Neural progenitor cell (in vitro differentiated cells): ENCODE data around the gene ATOH8. TPM values are rescaled to one million over a fixed set of nuclear protein-coding genes. Genes with fewer than 3 reads are reported as not detected.

Experiments
- DNase-seq: peaks from one replicate; pipeline ENCODE4 v3.0.0-alpha.2; 2016; ENCODE audit warnings: low spot score
- H2AFZ ChIP-seq: fragments of 200-600 bp; sonication (generic); replicated peaks from 2 replicates; pipeline ENCODE4 v1.6.1; 2016; ENCODE audit warnings: antibody characterized with exemption
- H3F3A ChIP-seq: fragments of 200-600 bp; sonication (generic); 2 replicates; pipeline ENCODE4 v1.6.1; 2016; ENCODE audit warnings: antibody characterized with exemption, low read depth
- H3K27ac ChIP-seq: fragments of 200-600 bp; sonication (generic); 2 replicates; pipeline ENCODE4 v1.5.1; 2016; ENCODE audit warnings: mild to moderate bottlenecking
- H3K27me3 ChIP-seq: fragments of 200-600 bp; sonication (generic); 2 replicates; pipeline ENCODE4 v1.6.1; 2016; ENCODE audit warnings: mild to moderate bottlenecking, moderate library complexity
- H3K36me3 ChIP-seq: fragments of 200-600 bp; sonication (generic); 2 replicates; pipeline ENCODE4 v1.5.1; 2016
- H3K4me1 ChIP-seq: fragments of 200-600 bp; sonication (generic); 2 replicates; pipeline ENCODE4 v1.6.1; 2016; ENCODE audit warnings: mixed run types
- H3K4me2 ChIP-seq: fragments of 200-600 bp; sonication (generic); 2 replicates; pipeline ENCODE4 v1.6.1; 2016
- H3K4me3 ChIP-seq: fragments of 200-600 bp; sonication (generic); 2 replicates; pipeline ENCODE4 v1.5.1; 2016
- H3K79me2 ChIP-seq: fragments of 200-600 bp; sonication (generic); 2 replicates; pipeline ENCODE4 v1.6.1; 2016; ENCODE audit warnings: low read depth
- H3K9ac ChIP-seq: fragments of 200-600 bp; sonication (generic); 2 replicates; pipeline ENCODE4 v1.6.1; 2016
- H3K9me3 ChIP-seq: fragments of 200-600 bp; sonication (generic); 2 replicates; pipeline ENCODE4 v1.5.1; 2016; ENCODE audit warnings: low read depth
- H4K20me1 ChIP-seq: fragments of 200-600 bp; sonication (generic); 2 replicates; pipeline ENCODE4 v1.6.1; 2016; ENCODE audit warnings: low read depth
- H3K27ac Mint-ChIP-seq: 3 replicates; pipeline ENCODE4 v1.8.0; 2021; ENCODE audit warnings: mixed read lengths
- H3K27me3 Mint-ChIP-seq: 2 replicates; pipeline ENCODE4 v1.8.0; 2022; ENCODE audit warnings: low read depth, mild to moderate bottlenecking, inconsistent platforms, moderate library complexity, mixed read lengths; ENCODE audit not compliant: insufficient read depth
- H3K36me3 Mint-ChIP-seq: 3 replicates; pipeline ENCODE4 v1.8.0; 2021; ENCODE audit warnings: mixed read lengths
- H3K4me1 Mint-ChIP-seq: 3 replicates; pipeline ENCODE4 v1.8.0; 2021; ENCODE audit warnings: mixed read lengths
- H3K4me3 Mint-ChIP-seq: 3 replicates; pipeline ENCODE4 v1.8.0; 2021; ENCODE audit warnings: mild to moderate bottlenecking, moderate library complexity, mixed read lengths
- H3K9me3 Mint-ChIP-seq: 3 replicates; pipeline ENCODE4 v1.8.0; 2020; ENCODE audit warnings: mixed read lengths
- EZH2 ChIP-seq: fragments of 200-600 bp; sonication (generic); IDR thresholded peaks from 2 replicates; pipeline ENCODE4 v1.6.1; 2017; ENCODE audit warnings: antibody characterized with exemption, mild to moderate bottlenecking, moderate library complexity
- EZH2phosphoT487 ChIP-seq: fragments of 200-600 bp; sonication (generic); IDR thresholded peaks from 2 replicates; pipeline ENCODE4 v1.6.1; 2017; ENCODE audit warnings: antibody characterized with exemption
- total RNA-seq: library from RNA; depleted of rRNA; stranded (reverse); fragments of >200 nt; gene quantifications from 2 replicates; pipeline ENCODE4 v1.2.3, GENCODE V29; 2015; ENCODE audit warnings: low replicate concordance
- TF ChIP-seq, protein P1 (sequence below): fragments of 200-600 bp; sonication (generic); IDR thresholded peaks from 2 replicates; pipeline ENCODE4 v1.5.1; 2017; ENCODE audit warnings: antibody characterized with exemption, mild to moderate bottlenecking

Gene ATOH8
- total RNA-seq, 1 donor from 2014 or later, result not detected

DNA sequence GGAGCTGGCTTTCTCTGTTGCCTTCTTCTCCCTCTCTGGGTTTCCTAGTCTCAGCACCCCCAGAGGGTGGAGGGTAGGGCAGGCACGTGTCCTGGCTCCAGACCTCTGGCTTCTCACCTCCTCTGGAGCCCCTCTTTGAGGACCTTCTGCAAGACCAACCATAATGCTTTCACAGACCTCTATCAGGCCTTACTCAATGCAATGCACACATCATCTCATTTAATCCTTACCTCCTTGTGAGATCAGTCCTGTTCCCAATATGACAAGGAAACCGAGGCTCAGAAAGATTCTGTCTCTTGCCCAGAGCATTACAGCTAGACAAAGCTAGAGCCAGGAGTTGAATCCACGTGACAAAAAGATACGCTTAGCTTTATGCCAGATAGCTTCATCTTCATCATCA, 8.2 kb downstream of the ATOH8 start:
- H3K36me3 ChIP-seq, result no peaks in the 10 kb centered on the region
- no peak overlapping the region for H3K4me2 ChIP-seq
- no peak overlapping the region for H3K27ac ChIP-seq
- H3K79me2 ChIP-seq, result no peaks in the 10 kb centered on the region
- peaks cover 15% of the 10 kb centered on the region for H3F3A ChIP-seq
- H3K27ac Mint-ChIP-seq, result no peak overlapping the region
- H3K4me3 Mint-ChIP-seq, result no peak overlapping the region
- H3K9ac ChIP-seq, result no peak overlapping the region
- peaks cover 12% of the 10 kb centered on the region for H3K27me3 Mint-ChIP-seq
- no peak overlapping the region for H2AFZ ChIP-seq
- H4K20me1 ChIP-seq, result peaks cover 3% of the 10 kb centered on the region
- H3K36me3 Mint-ChIP-seq, result peaks cover 5% of the 10 kb centered on the region
- H3K9me3 Mint-ChIP-seq, result no peaks in the 10 kb centered on the region
- DNase-seq, result no peak
- H3K4me3 ChIP-seq, result no peak overlapping the region
- peaks cover 77% of the 10 kb centered on the region for H3K4me1 Mint-ChIP-seq
- TF ChIP-seq, protein P1, sequence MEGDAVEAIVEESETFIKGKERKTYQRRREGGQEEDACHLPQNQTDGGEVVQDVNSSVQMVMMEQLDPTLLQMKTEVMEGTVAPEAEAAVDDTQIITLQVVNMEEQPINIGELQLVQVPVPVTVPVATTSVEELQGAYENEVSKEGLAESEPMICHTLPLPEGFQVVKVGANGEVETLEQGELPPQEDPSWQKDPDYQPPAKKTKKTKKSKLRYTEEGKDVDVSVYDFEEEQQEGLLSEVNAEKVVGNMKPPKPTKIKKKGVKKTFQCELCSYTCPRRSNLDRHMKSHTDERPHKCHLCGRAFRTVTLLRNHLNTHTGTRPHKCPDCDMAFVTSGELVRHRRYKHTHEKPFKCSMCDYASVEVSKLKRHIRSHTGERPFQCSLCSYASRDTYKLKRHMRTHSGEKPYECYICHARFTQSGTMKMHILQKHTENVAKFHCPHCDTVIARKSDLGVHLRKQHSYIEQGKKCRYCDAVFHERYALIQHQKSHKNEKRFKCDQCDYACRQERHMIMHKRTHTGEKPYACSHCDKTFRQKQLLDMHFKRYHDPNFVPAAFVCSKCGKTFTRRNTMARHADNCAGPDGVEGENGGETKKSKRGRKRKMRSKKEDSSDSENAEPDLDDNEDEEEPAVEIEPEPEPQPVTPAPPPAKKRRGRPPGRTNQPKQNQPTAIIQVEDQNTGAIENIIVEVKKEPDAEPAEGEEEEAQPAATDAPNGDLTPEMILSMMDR, result no peak
- TF ChIP-seq EZH2 (no peak), EZH2phosphoT487 (no peak)
- peaks cover 30% of the 10 kb centered on the region for H3K4me1 ChIP-seq
- H3K9me3 ChIP-seq, result no peaks in the 10 kb centered on the region
- H3K27me3 ChIP-seq, result peaks cover 85% of the 10 kb centered on the region

DNA sequence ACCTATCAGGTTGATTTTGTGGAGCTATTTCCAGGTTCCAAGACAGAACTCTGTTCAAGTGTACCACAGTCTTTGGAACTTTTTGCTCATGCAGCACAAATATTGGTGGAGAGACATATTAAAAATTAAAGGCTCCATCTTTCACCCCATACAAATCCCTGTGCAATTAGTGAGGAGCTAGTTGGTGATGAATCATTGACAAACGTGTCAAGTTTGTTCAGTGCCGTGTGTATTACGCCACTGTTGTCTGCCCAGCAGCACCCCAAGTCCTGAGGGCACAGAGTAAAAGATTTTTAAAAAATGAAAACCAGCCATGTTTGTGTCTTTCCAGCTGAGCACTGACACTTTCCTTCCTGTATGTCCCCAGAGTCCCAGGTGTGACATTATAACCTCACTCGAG, 9.3 kb downstream of the ATOH8 start:
- peaks cover 6% of the 10 kb centered on the region for H3K36me3 Mint-ChIP-seq
- peaks cover 12% of the 10 kb centered on the region for H3K27me3 Mint-ChIP-seq
- Histone ChIP-seq H3K4me2 (no peak overlapping the region), H3K9ac (no peak overlapping the region), H3K27me3 (peaks cover 73% of the 10 kb centered on the region), H3K4me1 (peaks cover 30% of the 10 kb centered on the region), H3K4me3 (no peak overlapping the region), H4K20me1 (peaks cover 3% of the 10 kb centered on the region), H2AFZ (no peak overlapping the region), H3K9me3 (no peaks in the 10 kb centered on the region), H3F3A (peaks cover 15% of the 10 kb centered on the region), H3K36me3 (no peaks in the 10 kb centered on the region), H3K79me2 (no peaks in the 10 kb centered on the region), H3K27ac (no peak overlapping the region)
- no peak for TF ChIP-seq EZH2phosphoT487
- TF ChIP-seq, protein P1, result no peak
- TF ChIP-seq EZH2, result no peak
- no peak overlapping the region for H3K4me3 Mint-ChIP-seq
- no peak for DNase-seq
- H3K9me3 Mint-ChIP-seq, result no peaks in the 10 kb centered on the region
- H3K4me1 Mint-ChIP-seq, result peaks cover 80% of the 10 kb centered on the region
- H3K27ac Mint-ChIP-seq, result no peak overlapping the region

DNA sequence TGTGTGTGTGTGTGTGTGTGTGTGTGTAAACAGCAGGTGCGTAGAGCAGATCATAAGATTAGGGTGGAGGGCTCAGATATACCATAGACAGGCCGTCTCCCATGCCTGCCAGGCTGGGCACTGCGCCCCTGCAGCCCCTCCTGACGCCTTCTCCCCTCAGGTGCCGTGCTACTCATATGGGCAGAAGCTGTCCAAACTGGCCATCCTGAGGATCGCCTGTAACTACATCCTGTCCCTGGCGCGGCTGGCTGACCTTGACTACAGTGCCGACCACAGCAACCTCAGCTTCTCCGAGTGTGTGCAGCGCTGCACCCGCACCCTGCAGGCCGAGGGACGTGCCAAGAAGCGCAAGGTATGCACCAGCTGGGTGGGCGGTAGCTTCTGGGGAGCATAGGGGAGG, 10.0 kb downstream of the ATOH8 start:
- Histone ChIP-seq H3K36me3 (no peaks in the 10 kb centered on the region), H3K9me3 (no peaks in the 10 kb centered on the region), H2AFZ (no peak overlapping the region), H4K20me1 (peaks cover 3% of the 10 kb centered on the region), H3K79me2 (no peaks in the 10 kb centered on the region), H3K9ac (no peak overlapping the region), H3K27me3 (peaks cover 66% of the 10 kb centered on the region), H3K4me1 (peaks cover 33% of the 10 kb centered on the region), H3F3A (peaks cover 17% of the 10 kb centered on the region), H3K4me3 (no peak overlapping the region), H3K4me2 (no peak overlapping the region), H3K27ac (no peak overlapping the region)
- peak overlapping the region; percentile 40 for H3K27ac Mint-ChIP-seq
- H3K4me3 Mint-ChIP-seq, result peak overlapping the region; percentile 0
- H3K27me3 Mint-ChIP-seq, result peaks cover 12% of the 10 kb centered on the region
- H3K36me3 Mint-ChIP-seq, result peaks cover 6% of the 10 kb centered on the region
- TF ChIP-seq, protein P1, result no peak
- TF ChIP-seq EZH2 (no peak), EZH2phosphoT487 (no peak)
- peaks cover 82% of the 10 kb centered on the region for H3K4me1 Mint-ChIP-seq
- no peaks in the 10 kb centered on the region for H3K9me3 Mint-ChIP-seq
- no peak for DNase-seq
